Suprapubic skin (tissue), 4 donors: ENCODE data around the gene SLC16A9. TPM values are rescaled to one million over a fixed set of nuclear protein-coding genes. Genes with fewer than 3 reads are reported as not detected.
"Not testable (repeated sequence)": the region's sequence is repeated elsewhere in the genome, so short reads cannot be mapped to it uniquely, and the experiment has no call there.

Experiments used
- DNase-seq, 2 donors: peaks; one replicate each; pipeline ENCODE4 v3.0.0-alpha.2; 2019; ENCODE audit warnings: low spot score in 2 of 2
- H3K27ac ChIP-seq: fragments of 200-600 bp; sonication (generic); one replicate; pipeline ENCODE4 v1.5.1; 2019
- H3K27me3 ChIP-seq: fragments of 200-600 bp; sonication (generic); one replicate; pipeline ENCODE4 v1.5.1; 2019
- H3K36me3 ChIP-seq: fragments of 200-600 bp; sonication (generic); one replicate; pipeline ENCODE4 v1.5.1; 2019
- H3K4me1 ChIP-seq: fragments of 200-600 bp; sonication (generic); one replicate; pipeline ENCODE4 v1.5.1; 2019
- H3K4me3 ChIP-seq: fragments of 200-600 bp; sonication (generic); one replicate; pipeline ENCODE4 v1.5.1; 2019; ENCODE audit warnings: mild to moderate bottlenecking
- H3K9me3 ChIP-seq: fragments of 200-600 bp; sonication (generic); one replicate; pipeline ENCODE4 v1.5.1; 2019
- EP300 ChIP-seq: sonication (generic); formaldehyde crosslinking; IDR thresholded peaks from one replicate; pipeline ENCODE4 v1.6.1; 2017; ENCODE audit warnings: antibody characterized with exemption
- POLR2A ChIP-seq, 2 donors: fragments of 450-650 bp; IDR thresholded peaks; one replicate each; pipeline ENCODE4 v1.6.1; 2017; ENCODE audit warnings: antibody characterized with exemption in 2 of 2, mild to moderate bottlenecking in 2 of 2, moderate library complexity in 2 of 2
- POLR2AphosphoS5 ChIP-seq, 3 donors: sonication (generic); formaldehyde crosslinking; IDR thresholded peaks; one replicate each; pipeline ENCODE4 v1.6.1; 2017; ENCODE audit warnings: antibody characterized with exemption in 3 of 3
- WGBS: methylation state at CpG from one replicate; pipeline ENCODE4 v1.1.5; 2018; 5-methylcytosine and 5-hydroxymethylcytosine counted together
- total RNA-seq, 4 donors: library from RNA; depleted of rRNA; stranded (reverse); fragments of >200 nt; gene quantifications; one replicate each; pipeline ENCODE4 v1.1.0, GENCODE V29; 2016
- TF ChIP-seq, protein P1 (sequence below), 2 donors: fragments of 200-600 bp in 1 of 2; fragments of 450-650 bp in 1 of 2; sonication (generic) in 1 of 2; IDR thresholded peaks; one replicate each; pipeline ENCODE4 v1.5.1; 2016 to 2019; ENCODE audit warnings: antibody characterized with exemption in 2 of 2, mild to moderate bottlenecking in 1 of 2, moderate library complexity in 1 of 2

SLC16A9 gene
- total RNA-seq, 4 donors from 2014 or later, result 0.25 to 0.81 (median 0.64) TPM; not detected in 1

DNA sequence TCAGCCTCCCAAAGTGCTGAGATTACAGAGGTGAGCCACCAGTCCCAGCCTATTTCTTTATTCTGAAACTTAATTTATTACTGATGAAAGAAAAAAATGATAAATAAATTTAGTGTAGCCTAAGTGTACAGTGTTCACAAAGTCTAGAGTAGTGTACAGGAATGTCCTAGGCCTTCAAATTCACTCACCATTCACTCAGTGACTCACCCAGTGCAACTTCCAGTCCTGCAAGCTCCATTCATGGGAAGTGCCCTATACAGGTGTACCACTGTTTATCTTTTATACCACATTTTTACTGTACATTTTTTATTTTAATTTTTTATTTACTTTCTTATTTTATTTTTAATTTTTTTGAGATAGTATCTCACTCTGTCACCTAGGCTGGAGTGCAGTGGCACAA, 31.4 kb upstream of the SLC16A9 start:
- H3K27ac ChIP-seq, result no peak overlapping the region
- TF ChIP-seq POLR2AphosphoS5 (IDR thresholded peaks at IDR 0.05) (no peak), EP300 (no peak), POLR2A (IDR thresholded peaks at IDR 0.05) (no peak)
- TF ChIP-seq, protein P1, sequence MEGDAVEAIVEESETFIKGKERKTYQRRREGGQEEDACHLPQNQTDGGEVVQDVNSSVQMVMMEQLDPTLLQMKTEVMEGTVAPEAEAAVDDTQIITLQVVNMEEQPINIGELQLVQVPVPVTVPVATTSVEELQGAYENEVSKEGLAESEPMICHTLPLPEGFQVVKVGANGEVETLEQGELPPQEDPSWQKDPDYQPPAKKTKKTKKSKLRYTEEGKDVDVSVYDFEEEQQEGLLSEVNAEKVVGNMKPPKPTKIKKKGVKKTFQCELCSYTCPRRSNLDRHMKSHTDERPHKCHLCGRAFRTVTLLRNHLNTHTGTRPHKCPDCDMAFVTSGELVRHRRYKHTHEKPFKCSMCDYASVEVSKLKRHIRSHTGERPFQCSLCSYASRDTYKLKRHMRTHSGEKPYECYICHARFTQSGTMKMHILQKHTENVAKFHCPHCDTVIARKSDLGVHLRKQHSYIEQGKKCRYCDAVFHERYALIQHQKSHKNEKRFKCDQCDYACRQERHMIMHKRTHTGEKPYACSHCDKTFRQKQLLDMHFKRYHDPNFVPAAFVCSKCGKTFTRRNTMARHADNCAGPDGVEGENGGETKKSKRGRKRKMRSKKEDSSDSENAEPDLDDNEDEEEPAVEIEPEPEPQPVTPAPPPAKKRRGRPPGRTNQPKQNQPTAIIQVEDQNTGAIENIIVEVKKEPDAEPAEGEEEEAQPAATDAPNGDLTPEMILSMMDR (IDR thresholded peaks at IDR 0.05), result no peak
- H3K4me1 ChIP-seq, result no peaks in the 10 kb centered on the region
- H3K36me3 ChIP-seq, result no peaks in the 10 kb centered on the region
- no peaks in the 10 kb centered on the region for H3K27me3 ChIP-seq
- no peaks in the 10 kb centered on the region for H3K9me3 ChIP-seq
- no peak overlapping the region for H3K4me3 ChIP-seq
- no peak for DNase-seq

DNA sequence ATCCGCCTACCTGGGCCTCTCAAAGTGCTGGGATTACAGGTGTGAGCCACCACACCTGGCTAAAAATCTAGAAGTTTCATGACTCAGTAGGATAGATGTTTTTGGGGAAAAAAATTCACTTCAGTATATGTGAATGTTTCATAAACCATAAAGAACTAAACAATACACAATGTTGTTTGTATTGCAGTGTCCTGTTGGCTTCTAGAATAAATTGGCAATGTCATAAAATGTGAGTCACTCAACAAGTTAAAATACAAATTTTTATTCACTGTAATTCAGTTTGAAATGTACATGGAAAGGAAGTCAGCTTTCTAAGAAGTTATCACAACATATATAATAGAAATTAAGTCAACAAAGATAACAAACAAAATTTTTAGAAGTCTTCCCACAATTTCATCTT, 27.1 kb upstream of the SLC16A9 start:
- no peak for DNase-seq
- no peaks in the 10 kb centered on the region for H3K27me3 ChIP-seq
- 94% methylated on average over 1 of the region's 1 CpG for WGBS
- no peaks in the 10 kb centered on the region for H3K9me3 ChIP-seq
- H3K4me1 ChIP-seq, result no peaks in the 10 kb centered on the region
- no peaks in the 10 kb centered on the region for H3K36me3 ChIP-seq
- TF ChIP-seq, protein P1 (IDR thresholded peaks at IDR 0.05), result no peak
- TF ChIP-seq POLR2A (IDR thresholded peaks at IDR 0.05) (no peak), POLR2AphosphoS5 (IDR thresholded peaks at IDR 0.05) (no peak), EP300 (no peak)
- H3K4me3 ChIP-seq, result no peak overlapping the region
- H3K27ac ChIP-seq, result no peak overlapping the region

DNA sequence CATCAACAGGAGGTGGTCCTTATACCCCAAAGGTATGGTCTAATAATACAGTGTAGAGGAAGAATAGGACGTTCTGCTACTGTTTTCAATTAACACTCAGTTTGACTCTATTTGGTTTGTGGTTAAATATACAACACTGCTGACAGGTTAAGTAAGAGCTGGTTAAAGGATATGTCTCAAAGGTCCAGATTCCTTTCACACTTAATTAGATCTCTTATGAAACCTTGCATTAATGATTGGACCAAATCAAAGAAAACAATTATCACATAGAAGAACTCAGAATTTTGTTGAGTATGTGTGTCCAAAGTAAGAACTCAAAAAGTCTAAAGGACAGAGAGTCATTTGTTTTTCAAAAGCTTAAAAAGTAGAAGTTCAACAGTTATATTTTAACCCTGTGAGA, 25.6 kb upstream of the SLC16A9 start:
- Histone ChIP-seq H3K4me3 (no peak overlapping the region), H3K27me3 (no peaks in the 10 kb centered on the region), H3K9me3 (no peaks in the 10 kb centered on the region), H3K4me1 (no peaks in the 10 kb centered on the region), H3K27ac (no peak overlapping the region), H3K36me3 (no peaks in the 10 kb centered on the region)
- 54% methylated on average over 1 of the region's 1 CpG for WGBS
- DNase-seq, result no peak
- TF ChIP-seq, protein P1 (IDR thresholded peaks at IDR 0.05), result no peak
- TF ChIP-seq POLR2A (IDR thresholded peaks at IDR 0.05), result no peak
- no peak for TF ChIP-seq EP300
- TF ChIP-seq POLR2AphosphoS5 (IDR thresholded peaks at IDR 0.05), result no peak

GRCh38 chr10:59734014-59734462, 24.4 kb upstream of the SLC16A9 start:
- TF ChIP-seq POLR2A (IDR thresholded peaks at IDR 0.05) (no peak), EP300 (no peak), POLR2AphosphoS5 (IDR thresholded peaks at IDR 0.05) (no peak)
- TF ChIP-seq, protein P1 (IDR thresholded peaks at IDR 0.05), result no peak
- no peak overlapping the region for H3K4me3 ChIP-seq
- no peaks in the 10 kb centered on the region for H3K4me1 ChIP-seq
- no peaks in the 10 kb centered on the region for H3K27me3 ChIP-seq
- H3K36me3 ChIP-seq, result no peaks in the 10 kb centered on the region
- H3K9me3 ChIP-seq, result no peaks in the 10 kb centered on the region
- no peak overlapping the region for H3K27ac ChIP-seq
- DNase-seq, result no peak
- 61% methylated on average over 3 of the region's 3 CpGs for WGBS

DNA sequence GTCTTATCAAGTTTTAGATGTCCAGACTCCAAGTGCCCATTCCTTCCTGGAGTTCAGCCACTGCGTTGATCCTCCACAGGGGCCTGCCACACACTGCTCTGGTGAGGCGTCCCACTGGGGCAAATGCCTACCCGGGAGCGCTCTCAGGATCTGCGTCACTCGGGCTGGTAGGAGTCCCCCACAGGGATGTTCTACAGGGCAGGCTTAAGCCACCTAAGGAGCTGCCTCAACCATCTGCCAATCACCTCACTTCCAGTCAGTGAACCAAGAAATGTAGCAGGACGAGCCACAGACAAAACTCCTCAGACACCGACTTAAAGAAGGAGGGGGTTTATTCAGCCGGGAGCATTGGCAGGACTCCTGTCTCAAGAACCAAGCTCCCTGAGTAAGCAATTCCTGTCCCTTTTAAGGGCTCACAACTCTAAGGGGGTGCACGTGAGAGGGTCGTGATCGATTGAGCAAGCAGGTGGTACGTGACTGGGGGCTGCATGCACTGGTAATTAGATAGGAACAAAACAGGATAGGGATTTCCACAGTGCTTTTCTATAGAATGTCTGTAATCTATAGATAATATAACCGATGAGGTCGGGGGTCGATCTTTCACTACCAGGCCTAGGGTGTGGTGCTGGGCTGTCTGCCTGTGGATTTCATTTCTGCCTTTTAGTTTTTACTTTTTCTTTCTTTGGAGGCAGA, 23.8 kb upstream of the SLC16A9 start:
- not testable (repeated sequence) for H3K4me3 ChIP-seq, DNase-seq, H3K27ac ChIP-seq, H3K36me3 ChIP-seq, H3K9me3 ChIP-seq, H3K27me3 ChIP-seq, H3K4me1 ChIP-seq
- 97% methylated on average over 16 of the region's 16 CpGs for WGBS

DNA sequence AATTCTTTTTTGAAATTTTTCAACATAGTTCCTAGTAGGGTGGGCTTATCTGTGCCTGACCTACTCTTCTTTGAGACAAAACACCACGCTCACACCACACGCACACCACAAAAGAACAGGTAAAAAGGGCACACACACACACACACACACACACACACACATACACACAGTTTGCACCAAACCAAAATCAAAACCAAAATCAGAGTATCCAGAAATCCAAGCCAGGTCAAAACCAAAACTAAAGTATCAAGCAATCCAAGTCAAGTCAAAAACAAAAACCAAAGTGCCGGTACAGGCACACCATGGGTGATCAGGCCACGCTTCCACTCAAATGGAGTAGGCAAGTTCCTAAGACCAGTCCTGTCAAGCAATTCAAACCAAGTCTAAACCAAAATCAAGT, 23.2 kb upstream of the SLC16A9 start:
- not testable (repeated sequence) for H3K27ac ChIP-seq, H3K36me3 ChIP-seq, H3K27me3 ChIP-seq, H3K4me3 ChIP-seq, H3K9me3 ChIP-seq, DNase-seq, H3K4me1 ChIP-seq
- WGBS, result over 99% methylated on average over 4 of the region's 4 CpGs

- not testable (repeated sequence) for H3K4me3 ChIP-seq, DNase-seq, H3K27ac ChIP-seq, H3K36me3 ChIP-seq, H3K4me1 ChIP-seq, H3K27me3 ChIP-seq, H3K9me3 ChIP-seq
- 87% methylated on average over 4 of the region's 4 CpGs for WGBS
These were observed 19.5 kb upstream of the SLC16A9 start for GRCh38 chr10:59729167-59729566.
